Stomach (tissue), 9 donors: ENCODE results near the gene RASSF1. TPM values are rescaled to one million over a fixed set of nuclear protein-coding genes. Genes with fewer than 3 reads are reported as not detected.
A peak's percentile ranks its signal among the peaks of the same experiment; 100 is the strongest.

Experiments
- DNase-seq, 2 donors: peaks; one replicate each; pipeline versions ENCODE4 v3.0.0 to v3.0.0-alpha.2; 2013 to 2019
- H3K27ac ChIP-seq, 5 donors: fragments of 200-600 bp in 4 of 5; sonication (generic) in 4 of 5; one replicate each; pipeline ENCODE4 v1.5.1; 2013 to 2019; ENCODE audit warnings: mild to moderate bottlenecking in 1 of 5, moderate library complexity in 1 of 5
- H3K27me3 ChIP-seq, 3 donors: fragments of 200-600 bp; sonication (generic); one replicate each; pipeline ENCODE4 v1.5.1; 2017 to 2019; ENCODE audit warnings: mixed run types in 1 of 3
- H3K36me3 ChIP-seq, 4 donors: fragments of 200-600 bp; sonication (generic); 1 replicate in 3 of 4; 2 replicates in 1 of 4; pipeline ENCODE4 v1.5.1; 2016 to 2019
- H3K4me1 ChIP-seq, 4 donors: fragments of 200-600 bp; sonication (generic); one replicate each; pipeline ENCODE4 v1.5.1; 2016 to 2019
- H3K4me3 ChIP-seq, 4 donors: fragments of 200-600 bp; sonication (generic) in 3 of 4; one replicate each; pipeline ENCODE4 v1.5.1; 2016 to 2019; ENCODE audit warnings: mild to moderate bottlenecking in 1 of 4
- H3K9me3 ChIP-seq, 4 donors: fragments of 200-600 bp; sonication (generic); one replicate each; pipeline ENCODE4 v1.5.1; 2016 to 2019
- EP300 ChIP-seq: sonication (generic); formaldehyde crosslinking; IDR thresholded peaks from one replicate; pipeline ENCODE4 v1.6.1; 2017; ENCODE audit warnings: antibody characterized with exemption
- POLR2A ChIP-seq, 4 donors: fragments of 450-650 bp; IDR thresholded peaks; one replicate each; pipeline ENCODE4 v1.6.1; 2016; ENCODE audit warnings: antibody characterized with exemption in 4 of 4, control low read depth in 2 of 4, mild to moderate bottlenecking in 1 of 4, moderate library complexity in 1 of 4
- POLR2AphosphoS5 ChIP-seq, 3 donors: sonication (generic); formaldehyde crosslinking; IDR thresholded peaks; one replicate each; pipeline ENCODE4 v1.6.1; 2016; ENCODE audit warnings: antibody characterized with exemption in 3 of 3
- WGBS, 5 donors: extraction: QIAGEN DNeasy Blood & Tissue Kit in 3 of 5; methylation state at CpG; one replicate each; pipeline versions ENCODE4 v1.1.5 to v1.1.7; 2013 to 2018; 5-methylcytosine and 5-hydroxymethylcytosine counted together
- intact Hi-C: fragments of 100-400 bp; cut with DNase I; formaldehyde crosslinking; loops from one replicate; pipeline ENCODE4 v1.15.1; 2023; ENCODE audit warnings: low total_unique reads
- polyA plus RNA-seq, 3 donors: library from polyadenylated mRNA; stranded (reverse); fragments of 200-250 nt; gene quantifications; one replicate each; pipeline ENCODE4 v1.2.3, GENCODE V29; 2013
- total RNA-seq, 5 donors: library from RNA; depleted of rRNA; stranded (reverse); fragments of >200 nt; gene quantifications; one replicate each; pipeline versions ENCODE4 v1.1.0 to v1.2.3, GENCODE V29; 2014 to 2016
- TF ChIP-seq, protein P1 (sequence below), 7 experiments: fragments of 450-650 bp in 4 of 7; fragments of 200-600 bp in 3 of 7; sonication (generic) in 3 of 7; IDR thresholded peaks; one replicate each; pipeline ENCODE4 v1.5.1; 2016 to 2019; ENCODE audit warnings: antibody characterized with exemption in 7 of 7, control low read depth in 2 of 7, mild to moderate bottlenecking in 1 of 7
- donor health status: healthy with polysubstance abuse.
- donor health status: Bipolar disorder and iron deficiency.
- donor health status: healthy.

Gene RASSF1
- total and polyA plus RNA-seq, 8 donors = 16.5 to 37.3 (median 27.4) TPM

DNA sequence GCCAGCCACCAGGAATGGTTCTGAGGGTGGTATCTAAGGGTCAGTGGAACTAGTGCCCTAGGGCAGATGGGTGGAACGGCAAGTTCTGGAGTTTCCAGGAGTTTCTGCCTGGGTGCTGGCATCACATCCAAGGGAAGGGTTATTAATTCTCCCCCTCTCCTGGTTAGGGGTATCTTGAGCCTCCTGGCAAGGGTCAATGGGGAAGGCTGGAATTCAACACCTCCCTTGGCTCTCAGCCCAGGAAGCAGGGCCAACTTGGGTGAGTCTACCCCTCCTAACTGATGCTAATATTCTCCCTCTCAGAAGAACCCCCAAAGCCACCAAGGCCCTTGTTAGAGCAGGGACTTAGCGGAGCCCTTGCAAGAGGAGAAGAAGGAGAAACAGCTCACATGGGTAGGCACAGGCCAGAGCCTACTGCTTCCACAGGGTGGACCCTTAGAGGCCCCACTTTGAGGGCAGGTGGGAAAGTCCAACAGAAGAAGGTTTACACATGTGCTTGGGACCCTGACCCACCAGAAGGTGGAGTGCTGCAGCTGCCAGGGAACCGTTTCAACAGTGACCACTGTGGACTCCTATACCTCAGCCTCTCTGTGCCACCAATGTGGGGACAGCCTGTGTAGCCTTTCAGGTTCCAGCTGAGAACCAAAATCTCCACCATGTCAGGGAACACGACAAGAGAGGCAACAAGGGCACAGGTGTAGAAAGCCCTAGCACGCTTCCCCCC, 15.4 kb upstream of the RASSF1 start:
- Histone ChIP-seq H3K36me3 (peaks cover 33 to 53% (median 44%) of the 10 kb centered on the region in 4 donors), H3K9me3 (no peaks in the 10 kb centered on the region), H3K4me1 (peaks cover 48 to 84% (median 69%) of the 10 kb centered on the region in 4 donors), H3K4me3 (peak overlapping the region; percentile 68 to 89 (median 84)), H3K27ac (peak overlapping the region; percentile 13 to 92 (median 30)), H3K27me3 (no peaks in the 10 kb centered on the region)
- peak in 1 of 2 donors; percentile 40 for DNase-seq
- TF ChIP-seq, protein P1, sequence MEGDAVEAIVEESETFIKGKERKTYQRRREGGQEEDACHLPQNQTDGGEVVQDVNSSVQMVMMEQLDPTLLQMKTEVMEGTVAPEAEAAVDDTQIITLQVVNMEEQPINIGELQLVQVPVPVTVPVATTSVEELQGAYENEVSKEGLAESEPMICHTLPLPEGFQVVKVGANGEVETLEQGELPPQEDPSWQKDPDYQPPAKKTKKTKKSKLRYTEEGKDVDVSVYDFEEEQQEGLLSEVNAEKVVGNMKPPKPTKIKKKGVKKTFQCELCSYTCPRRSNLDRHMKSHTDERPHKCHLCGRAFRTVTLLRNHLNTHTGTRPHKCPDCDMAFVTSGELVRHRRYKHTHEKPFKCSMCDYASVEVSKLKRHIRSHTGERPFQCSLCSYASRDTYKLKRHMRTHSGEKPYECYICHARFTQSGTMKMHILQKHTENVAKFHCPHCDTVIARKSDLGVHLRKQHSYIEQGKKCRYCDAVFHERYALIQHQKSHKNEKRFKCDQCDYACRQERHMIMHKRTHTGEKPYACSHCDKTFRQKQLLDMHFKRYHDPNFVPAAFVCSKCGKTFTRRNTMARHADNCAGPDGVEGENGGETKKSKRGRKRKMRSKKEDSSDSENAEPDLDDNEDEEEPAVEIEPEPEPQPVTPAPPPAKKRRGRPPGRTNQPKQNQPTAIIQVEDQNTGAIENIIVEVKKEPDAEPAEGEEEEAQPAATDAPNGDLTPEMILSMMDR (IDR thresholded peaks at IDR 0.05) = no peak
- TF ChIP-seq EP300 = no peak
- no peak for TF ChIP-seq POLR2AphosphoS5 (IDR thresholded peaks at IDR 0.05)
- no peak for TF ChIP-seq POLR2A (IDR thresholded peaks at IDR 0.05)
- WGBS, 5 donors = 46 to 69% (median 51%) methylated on average over 5 of the region's 5 CpGs
- intact Hi-C loops = no loop called here

DNA sequence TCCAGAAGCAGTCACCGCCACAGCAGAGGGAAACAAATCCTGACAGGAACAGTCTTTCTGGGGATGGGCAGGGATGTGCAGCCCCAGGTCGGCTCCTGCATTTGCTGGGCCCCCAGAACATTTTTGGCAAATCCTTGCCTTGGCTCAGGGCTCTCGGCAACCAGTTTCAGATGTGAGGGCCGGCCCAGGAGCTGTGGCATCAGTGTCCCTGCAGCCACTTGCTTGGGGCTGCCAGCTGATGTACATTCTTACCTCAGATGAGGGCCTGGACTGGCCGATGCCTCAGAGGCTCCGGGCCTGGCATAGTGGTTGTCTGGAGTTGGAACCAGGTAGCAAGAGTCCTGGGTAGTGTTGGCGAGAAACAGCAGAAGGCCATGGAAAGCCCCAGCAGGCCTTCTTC, 14.2 kb upstream of the RASSF1 start:
- intact Hi-C loops = no loop called here
- peaks cover 33 to 53% (median 44%) of the 10 kb centered on the region in 4 donors for H3K36me3 ChIP-seq
- no peaks in the 10 kb centered on the region for H3K27me3 ChIP-seq
- TF ChIP-seq EP300 = no peak
- TF ChIP-seq, protein P1 (IDR thresholded peaks at IDR 0.05) = no peak
- TF ChIP-seq POLR2A (IDR thresholded peaks at IDR 0.05) = no peak
- TF ChIP-seq POLR2AphosphoS5 (IDR thresholded peaks at IDR 0.05) = no peak
- H3K9me3 ChIP-seq = no peaks in the 10 kb centered on the region
- H3K27ac ChIP-seq = peak overlapping the region in 1 of 5 donors; percentile 92
- H3K4me3 ChIP-seq = no peak overlapping the region
- WGBS, 5 donors = 63 to 87% (median 80%) methylated on average over 6 to 7 of the region's 7 CpGs
- peaks cover 55 to 88% (median 77%) of the 10 kb centered on the region in 4 donors for H3K4me1 ChIP-seq
- no peak for DNase-seq

DNA sequence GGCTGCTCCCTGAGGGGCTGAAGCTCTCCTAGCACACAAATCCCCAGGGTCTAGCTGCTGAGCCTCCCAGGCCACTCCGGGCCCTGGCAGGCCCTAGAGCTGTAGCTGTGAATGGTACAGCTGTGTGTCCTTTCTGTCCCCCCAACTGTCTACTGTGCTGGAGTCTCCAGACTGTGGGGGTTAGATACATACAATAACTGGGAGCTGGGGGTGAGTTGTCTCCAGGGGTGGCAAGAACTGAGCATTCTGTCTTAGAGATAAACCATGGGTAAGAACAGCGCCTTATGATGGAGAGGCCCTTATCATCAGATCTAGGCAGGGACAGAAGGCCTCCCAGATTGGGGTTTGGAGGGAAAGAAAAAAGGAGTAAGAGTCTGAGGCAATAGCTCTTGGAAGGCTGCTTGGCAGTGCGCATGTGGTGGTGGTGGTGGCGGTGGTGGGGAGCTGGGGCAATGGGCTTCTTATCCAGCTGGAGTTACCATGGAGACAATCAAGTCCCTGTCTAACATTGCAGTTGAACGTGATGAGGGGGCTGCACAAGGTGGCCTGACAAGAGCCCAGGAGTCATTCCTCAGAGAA, 13.6 kb upstream of the RASSF1 start:
- 71 to 85% (median 79%) methylated on average over 5 of the region's 5 CpGs for WGBS, 5 donors
- intact Hi-C loops = no loop called here
- H3K4me3 ChIP-seq = no peak overlapping the region

More for the DNA sequence above, 13.6 kb upstream of the RASSF1 start:
- Histone ChIP-seq H3K9me3 (no peaks in the 10 kb centered on the region), H3K27ac (no peak overlapping the region), H3K27me3 (no peaks in the 10 kb centered on the region), H3K36me3 (peaks cover 33 to 53% (median 45%) of the 10 kb centered on the region in 4 donors), H3K4me1 (peaks cover 60 to 90% (median 81%) of the 10 kb centered on the region in 4 donors)
- no peak for DNase-seq
- TF ChIP-seq, protein P1 (IDR thresholded peaks at IDR 0.05) = no peak
- TF ChIP-seq POLR2A (IDR thresholded peaks at IDR 0.05) = no peak
- no peak for TF ChIP-seq POLR2AphosphoS5 (IDR thresholded peaks at IDR 0.05)
- TF ChIP-seq EP300 = no peak
